GM19025 (cell line): ENCODE results near the gene SOCS4.

Experiments used
- ATAC-seq: cut with Tn5 transposase; IDR thresholded peaks from one replicate; pipeline ENCODE4 v1.9.1; 2021; ENCODE audit warnings: mild to moderate bottlenecking, low read depth, moderate library complexity; ENCODE audit not compliant: unreplicated experiment

The SOCS4 gene

DNA sequence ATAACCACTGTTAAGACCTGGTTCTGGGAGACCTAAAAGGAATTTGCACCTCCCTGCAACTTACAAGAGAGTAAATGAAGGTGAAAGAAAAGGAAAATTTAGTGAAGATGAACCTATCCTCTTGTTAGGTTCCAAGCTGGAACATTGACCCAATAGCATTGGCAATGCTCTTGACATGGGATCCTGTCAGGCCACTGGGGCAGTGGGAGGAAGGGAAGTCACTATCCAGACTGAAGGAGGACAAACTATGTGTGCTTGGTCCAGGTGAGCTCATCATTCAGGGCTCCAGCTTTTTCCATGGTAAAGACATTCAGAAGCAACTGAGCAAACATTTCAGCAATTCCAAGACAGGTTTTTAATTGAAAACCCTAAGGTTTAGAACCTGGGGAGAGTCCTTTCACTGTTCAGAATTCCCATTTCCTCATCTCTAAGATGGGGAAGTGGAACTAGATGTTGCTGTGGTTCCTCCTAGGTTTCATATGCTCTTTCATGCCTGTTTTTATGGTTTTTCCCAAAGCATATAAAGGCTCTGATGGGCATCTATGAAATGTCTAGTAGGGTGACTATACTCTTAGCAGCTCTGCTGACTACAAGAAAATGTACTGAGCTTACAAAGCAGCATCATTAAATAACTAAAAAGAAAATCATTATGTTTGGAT, 57.5 kb downstream of the SOCS4 start:
- ATAC-seq = no peak

DNA sequence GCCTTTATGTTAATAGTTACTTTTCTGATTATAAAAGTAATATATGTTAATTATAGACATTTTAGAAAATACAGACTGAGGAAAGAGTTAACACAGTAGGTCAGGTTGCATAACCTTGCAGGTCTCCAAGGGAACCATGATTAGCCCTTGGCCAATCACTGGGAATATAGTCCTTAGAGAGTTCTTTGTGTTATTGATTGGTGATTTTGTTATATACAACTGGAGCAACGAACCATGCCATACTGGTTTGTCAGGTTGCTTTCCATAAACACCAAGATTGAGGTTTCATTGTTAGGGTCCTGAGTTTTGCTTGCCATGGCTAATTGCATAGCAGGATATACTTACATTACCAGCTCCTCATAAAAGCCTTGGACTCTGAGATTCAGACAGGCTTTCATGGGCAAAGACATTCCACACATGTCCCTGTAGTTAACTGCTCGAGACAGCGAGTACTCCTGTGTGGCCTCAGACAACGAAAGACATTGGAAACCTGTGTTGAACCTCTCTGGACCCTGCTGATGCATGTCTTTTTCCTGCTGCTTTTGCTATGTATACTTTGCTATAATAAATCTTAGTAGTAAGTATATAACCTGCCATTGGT, 58.1 kb downstream of the SOCS4 start:
- no peak for ATAC-seq

DNA sequence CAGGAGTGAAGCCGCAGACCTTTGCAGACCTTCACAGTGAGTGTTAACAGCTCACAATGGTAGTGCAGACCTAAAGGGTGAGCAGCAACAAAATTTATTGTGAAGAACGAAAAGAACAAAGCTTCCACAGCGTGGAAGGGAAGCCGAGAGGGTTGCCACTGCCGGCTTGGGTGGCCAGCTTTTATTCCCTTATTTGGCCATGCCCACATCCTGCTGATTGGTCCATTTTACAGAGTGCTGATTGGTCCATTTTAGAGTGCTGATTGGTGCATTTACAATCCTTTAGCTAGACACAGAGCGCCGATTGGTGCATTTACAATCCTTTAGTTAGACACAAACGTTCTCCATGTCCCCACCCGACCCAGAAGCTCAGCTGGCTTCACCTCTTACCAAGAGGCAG, 59.9 kb downstream of the SOCS4 start:
- no peak for ATAC-seq

DNA sequence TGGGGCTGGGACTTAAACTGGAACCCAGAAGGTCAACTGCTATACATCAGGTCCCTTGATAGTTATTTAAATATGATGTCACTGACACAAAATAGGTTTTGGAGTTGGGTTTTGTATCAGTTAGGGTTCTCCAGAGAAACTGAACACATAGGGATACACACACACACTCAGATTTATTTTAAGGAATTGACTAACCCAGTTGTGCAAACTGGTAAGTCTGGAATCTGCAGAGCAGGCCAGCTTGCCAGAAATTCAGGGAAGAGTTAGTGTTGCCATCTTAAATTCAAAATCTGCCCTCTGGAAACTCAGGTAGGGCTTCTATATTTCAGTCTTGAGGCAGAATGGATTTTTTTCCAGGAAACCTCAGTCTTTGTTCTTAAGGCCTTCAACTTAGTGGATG, 61.3 kb downstream of the SOCS4 start:
- ATAC-seq = no peak

DNA sequence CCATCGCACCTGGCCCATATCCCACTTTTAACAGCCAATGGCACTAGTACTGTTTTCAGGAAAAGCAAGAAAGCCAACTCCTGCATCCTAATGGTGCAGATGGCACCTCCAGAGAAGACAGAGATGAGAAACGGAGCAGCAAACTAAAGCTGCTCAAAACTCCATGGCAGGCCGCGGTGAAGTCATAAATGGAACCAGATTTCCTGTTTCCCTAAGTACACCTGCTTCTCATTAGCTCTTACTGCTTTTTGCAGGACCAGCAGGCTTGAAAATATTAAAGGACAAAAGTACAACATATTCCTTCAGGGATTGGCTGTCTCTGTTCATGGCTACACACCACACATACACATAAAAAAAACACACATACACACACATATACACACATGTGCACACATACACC, 65.3 kb downstream of the SOCS4 start:
- no peak for ATAC-seq

DNA sequence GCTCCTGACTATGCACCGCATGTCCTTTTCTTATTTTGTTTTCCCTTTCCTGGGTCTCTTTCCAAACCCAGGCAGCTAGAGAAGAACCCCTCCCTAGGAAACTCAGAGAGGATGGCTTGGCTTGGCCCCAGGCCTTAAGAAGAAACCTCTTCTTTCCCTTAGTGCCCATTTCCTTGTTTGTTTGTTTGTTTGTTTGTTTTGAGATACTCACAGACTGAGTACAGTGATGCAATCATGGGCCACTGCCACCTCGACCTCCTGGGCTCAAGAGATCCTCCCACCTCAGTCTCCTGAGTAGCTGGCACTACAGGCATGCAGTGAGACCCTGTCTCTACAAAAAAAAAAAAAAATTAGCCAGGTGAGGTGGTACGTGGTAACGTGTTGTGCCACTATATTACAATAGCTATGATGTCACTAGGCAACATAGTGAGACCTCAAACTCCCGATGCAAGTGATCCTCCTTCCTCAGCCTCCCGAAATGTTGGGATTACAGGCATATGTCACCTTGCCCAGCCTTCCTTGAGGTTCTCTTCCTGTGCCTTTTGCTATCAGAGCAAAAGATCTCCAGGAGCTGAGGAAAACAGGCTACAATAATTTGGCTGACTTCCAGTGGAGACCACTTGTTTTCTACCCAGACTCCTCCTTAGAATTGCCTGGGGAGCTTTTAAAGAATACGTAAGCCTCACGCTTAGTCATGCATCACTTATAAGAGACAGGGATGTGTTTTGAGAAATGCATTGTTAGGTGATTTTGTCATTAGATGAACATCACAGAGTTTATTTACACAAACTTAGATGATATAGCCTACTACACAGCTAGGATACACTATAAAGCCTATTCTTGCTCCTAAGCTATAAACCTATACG, 67.5 kb downstream of the SOCS4 start:
- ATAC-seq = no peak

DNA sequence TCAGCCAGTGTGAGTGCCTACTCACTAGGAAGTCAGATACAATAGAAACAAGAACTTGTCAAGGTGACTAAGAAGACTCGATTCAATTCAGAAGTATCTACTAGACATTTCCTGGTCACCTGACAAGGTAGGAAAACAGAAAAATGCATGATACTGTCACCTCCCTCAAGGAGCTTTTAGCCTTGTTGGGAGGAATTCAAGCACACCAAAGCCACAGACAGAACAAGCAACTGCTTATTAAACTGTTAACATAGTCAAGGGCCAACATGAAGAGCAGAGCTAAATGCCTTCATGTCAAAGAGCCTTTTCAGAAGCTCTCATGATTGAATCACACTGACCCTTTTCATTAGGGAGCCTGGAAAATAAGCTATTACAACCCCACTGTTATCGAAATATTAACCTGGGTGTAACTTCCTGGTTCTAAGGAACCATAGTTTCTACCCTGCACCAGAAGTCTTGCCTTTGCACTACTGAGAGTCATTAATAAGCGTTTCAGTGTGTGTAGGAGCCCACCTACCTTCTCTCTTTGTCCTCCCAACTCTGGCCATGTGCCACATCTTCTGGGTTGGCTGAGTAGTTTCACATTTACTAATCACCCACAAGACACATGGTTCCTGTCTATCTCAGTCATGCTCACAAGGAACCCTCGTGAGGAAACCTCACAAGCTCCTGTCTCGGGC, 71.0 kb downstream of the SOCS4 start:
- peak; percentile 65 for ATAC-seq

DNA sequence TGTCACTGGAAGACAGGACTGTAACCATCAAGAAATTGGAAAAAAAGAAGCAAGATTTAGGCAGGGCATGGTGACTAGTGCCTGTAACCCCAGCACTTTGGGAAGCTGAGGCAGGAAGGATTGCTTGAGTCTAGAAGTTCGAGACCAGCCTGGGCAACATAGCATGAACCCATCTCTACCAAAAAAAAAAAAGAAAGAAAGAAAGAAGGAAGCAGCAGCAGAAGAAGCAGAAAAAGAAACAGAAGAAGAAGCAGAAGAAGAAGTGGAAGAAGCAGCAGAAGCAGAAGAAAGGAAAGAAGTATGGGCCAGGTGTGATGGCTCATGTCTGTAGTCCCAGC, 71.5 kb downstream of the SOCS4 start:
- ATAC-seq = no peak
